WTC11 (cell line): ENCODE results near the gene CAMTA1. TPM values are rescaled to one million over a fixed set of nuclear protein-coding genes. Genes with fewer than 3 reads are reported as not detected.

ENCODE experiments used
- ATAC-seq: fragments of 200-7000 bp; cut with Tn5 transposase; 2 replicates; pipeline ENCODE4 v1.10.0; 2021; ENCODE audit warnings: mild to moderate bottlenecking, moderate library complexity
- CTCF ChIA-PET: fragments of 300-600 bp; sonication (Branson Sonifier 250); formaldehyde crosslinking; loops from one replicate; lab custom pipeline; 2021; ENCODE audit warnings: antibody characterized with exemption; lab: Charles Lee
- POLR2A ChIA-PET: fragments of 350-600 bp; sonication (Branson Sonifier 250); formaldehyde crosslinking; loops from one replicate; lab custom pipeline; 2021; ENCODE audit warnings: antibody characterized with exemption; lab: Charles Lee
- DNase-seq: peaks from one replicate; pipeline ENCODE4 v3.0.0; 2021; ENCODE audit warnings: low spot score
- H3K27ac Mint-ChIP-seq: 2 replicates; pipeline ENCODE4 v1.8.0; 2021; ENCODE audit warnings: mixed read lengths
- H3K27me3 Mint-ChIP-seq: 2 replicates; pipeline ENCODE4 v1.8.0; 2021; ENCODE audit warnings: low read depth, mild to moderate bottlenecking, moderate library complexity, mixed read lengths
- H3K36me3 Mint-ChIP-seq: 2 replicates; pipeline ENCODE4 v1.8.0; 2021; ENCODE audit warnings: mixed read lengths
- H3K4me1 Mint-ChIP-seq: 2 replicates; pipeline ENCODE4 v1.8.0; 2022; ENCODE audit warnings: mixed read lengths
- H3K4me3 Mint-ChIP-seq: 2 replicates; pipeline ENCODE4 v1.8.0; 2021; ENCODE audit warnings: mild to moderate bottlenecking, moderate library complexity, mixed read lengths
- H3K9me3 Mint-ChIP-seq: 2 replicates; pipeline ENCODE4 v1.8.0; 2021; ENCODE audit warnings: mixed read lengths
- CBFB ChIP-seq: sonication (generic); formaldehyde crosslinking; IDR thresholded peaks from 2 replicates; pipeline ENCODE4 v1.8.1; 2022; ENCODE audit warnings: mild to moderate bottlenecking, low read depth, missing genetic modification reagents
- E2F5 ChIP-seq: sonication (generic); formaldehyde crosslinking; IDR thresholded peaks from 2 replicates; pipeline ENCODE4 v1.8.1; 2022; ENCODE audit warnings: mild to moderate bottlenecking, moderate library complexity, missing genetic modification reagents
- EMX1 ChIP-seq: fragments of 250-450 bp; sonication (Bioruptor Pico); IDR thresholded peaks from 2 replicates; pipeline ENCODE4 v1.8.0; 2021; ENCODE audit warnings: mild to moderate bottlenecking
- FOXK1 ChIP-seq: sonication (generic); formaldehyde crosslinking; IDR thresholded peaks from 2 replicates; pipeline ENCODE4 v1.8.0; 2022; ENCODE audit warnings: mild to moderate bottlenecking, moderate library complexity, missing genetic modification reagents
- GTF2I ChIP-seq: fragments of 250-450 bp; sonication (Bioruptor Pico); conservative IDR thresholded peaks from 2 replicates; pipeline ENCODE4 v1.4.0; 2021; ENCODE audit warnings: mild to moderate bottlenecking
- HMGA2 ChIP-seq: fragments of 250-450 bp; sonication (Bioruptor Pico); IDR thresholded peaks from 2 replicates; pipeline ENCODE4 v1.4.0; 2021; ENCODE audit warnings: mild to moderate bottlenecking, moderate library complexity
- HMGXB4 ChIP-seq: sonication (generic); formaldehyde crosslinking; IDR thresholded peaks from 2 replicates; pipeline ENCODE4 v1.8.1; 2023; ENCODE audit warnings: mild to moderate bottlenecking, moderate library complexity, missing genetic modification reagents
- MXD4 ChIP-seq: fragments of 250-450 bp; sonication (Bioruptor Pico); IDR thresholded peaks from 2 replicates; pipeline ENCODE4 v1.8.0; 2021; ENCODE audit warnings: mild to moderate bottlenecking, moderate library complexity, borderline replicate concordance
- MYBL2 ChIP-seq: sonication (generic); formaldehyde crosslinking; IDR thresholded peaks from 2 replicates; pipeline ENCODE4 v1.8.1; 2023; ENCODE audit warnings: mild to moderate bottlenecking, moderate library complexity, missing genetic modification reagents
- NFE2L1 ChIP-seq: sonication (generic); formaldehyde crosslinking; IDR thresholded peaks from 2 replicates; pipeline ENCODE4 v1.8.1; 2023; ENCODE audit warnings: missing genetic modification reagents
- RELA ChIP-seq: sonication (generic); formaldehyde crosslinking; IDR thresholded peaks from 2 replicates; pipeline ENCODE4 v1.8.1; 2022; ENCODE audit warnings: missing genetic modification reagents, mild to moderate bottlenecking, borderline replicate concordance
- SMAD4 ChIP-seq: sonication (generic); formaldehyde crosslinking; IDR thresholded peaks from 2 replicates; pipeline ENCODE4 v1.8.0; 2022; ENCODE audit warnings: mild to moderate bottlenecking, missing genetic modification reagents
- SOX15 ChIP-seq: fragments of 250-450 bp; sonication (Bioruptor Pico); IDR thresholded peaks from 2 replicates; pipeline ENCODE4 v1.9.0; 2021; ENCODE audit warnings: mild to moderate bottlenecking
- TCF7 ChIP-seq: sonication (generic); formaldehyde crosslinking; IDR thresholded peaks from 2 replicates; pipeline ENCODE4 v1.8.0; 2022; ENCODE audit warnings: mild to moderate bottlenecking, low read depth, missing genetic modification reagents, moderate library complexity
- TEAD4 ChIP-seq: sonication (generic); formaldehyde crosslinking; IDR thresholded peaks from 2 replicates; pipeline ENCODE4 v1.8.0; 2022; ENCODE audit warnings: mild to moderate bottlenecking, missing genetic modification reagents
- TP53 ChIP-seq: sonication (generic); formaldehyde crosslinking; IDR thresholded peaks from 2 replicates; pipeline ENCODE4 v1.8.1; 2023; ENCODE audit warnings: mild to moderate bottlenecking, missing genetic modification reagents
- ZNF121 ChIP-seq: sonication (generic); formaldehyde crosslinking; IDR thresholded peaks from 2 replicates; pipeline ENCODE4 v1.8.0; 2023; ENCODE audit warnings: missing genetic modification reagents
- ZNF138 ChIP-seq: sonication (generic); formaldehyde crosslinking; conservative IDR thresholded peaks from 2 replicates; pipeline ENCODE4 v1.8.1; 2022; ENCODE audit warnings: mild to moderate bottlenecking, moderate library complexity, missing genetic modification reagents
- ZNF263 ChIP-seq: sonication (generic); formaldehyde crosslinking; IDR thresholded peaks from 2 replicates; pipeline ENCODE4 v1.8.1; 2022; ENCODE audit warnings: low read depth, mild to moderate bottlenecking, moderate library complexity, missing genetic modification reagents
- ZNF317 ChIP-seq: sonication (generic); formaldehyde crosslinking; IDR thresholded peaks from 2 replicates; pipeline ENCODE4 v1.8.1; 2023; ENCODE audit warnings: low read depth, mild to moderate bottlenecking, moderate library complexity, missing genetic modification reagents, borderline replicate concordance
- ZNF425 ChIP-seq: fragments of 250-450 bp; sonication (Bioruptor Pico); conservative IDR thresholded peaks from 2 replicates; pipeline ENCODE4 v1.9.0; 2021; ENCODE audit warnings: mild to moderate bottlenecking
- ZNF671 ChIP-seq: fragments of 250-450 bp; sonication (Bioruptor Pico); IDR thresholded peaks from 2 replicates; pipeline ENCODE4 v1.8.0; 2021; ENCODE audit warnings: mild to moderate bottlenecking
- total RNA-seq: library from RNA; stranded (reverse); gene quantifications from 3 replicates; pipeline ENCODE4 v1.2.3, GENCODE V29; 2021
- TF ChIP-seq, protein P1 (sequence below): sonication (generic); formaldehyde crosslinking; IDR thresholded peaks from 2 replicates; pipeline ENCODE4 v1.8.1; 2023; ENCODE audit warnings: mild to moderate bottlenecking, missing genetic modification reagents, moderate library complexity
- TF ChIP-seq, protein P2 (sequence below): sonication (generic); formaldehyde crosslinking; IDR thresholded peaks from 2 replicates; pipeline ENCODE4 v1.8.0; 2023; ENCODE audit warnings: missing genetic modification reagents, mild to moderate bottlenecking, borderline replicate concordance

The CAMTA1 gene
- total RNA-seq, 1 experiment from 2014 or later, result 86.4 TPM

DNA sequence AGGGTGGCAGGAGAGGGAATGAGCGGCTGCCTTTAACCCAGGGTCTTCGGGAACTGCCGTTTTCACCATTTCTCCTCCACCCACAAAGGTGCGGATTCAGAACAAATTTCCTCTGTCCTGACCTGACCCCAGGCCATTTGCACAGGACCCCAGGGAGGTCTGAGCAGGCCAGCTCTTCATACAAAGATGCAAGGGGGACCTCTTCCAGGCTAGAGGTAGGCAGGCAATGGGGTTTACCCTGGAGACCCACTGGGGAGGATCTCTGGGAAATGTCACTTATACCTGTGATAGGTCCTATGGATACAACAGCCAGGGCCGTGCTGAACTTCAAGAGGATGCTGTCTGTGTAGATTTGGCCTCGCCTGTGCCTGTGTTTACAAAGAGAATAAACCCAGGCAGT is 896.1 kb downstream of the CAMTA1 start:
- Mint-ChIP-seq H3K36me3 (no peaks in the 10 kb centered on the region), H3K4me1 (0 out of 2 replicates have a peak, but pooled peaks cover 3% of the 10 kb centered on the region), H3K9me3 (no peaks in the 10 kb centered on the region), H3K27ac (no peak overlapping the region), H3K4me3 (peak overlapping the region; percentile 63; the same call in 1 of the 2 replicates), H3K27me3 (peaks cover 22% of the 10 kb centered on the region)
- POLR2A ChIA-PET, result interaction anchor here (0.5 to 2.3 kb wide), 2 partner anchors 16 to 23 kb away, joined by 4 to 17 read pairs; no protein-coding TSS in a partner anchor
- TF ChIP-seq, protein P1, sequence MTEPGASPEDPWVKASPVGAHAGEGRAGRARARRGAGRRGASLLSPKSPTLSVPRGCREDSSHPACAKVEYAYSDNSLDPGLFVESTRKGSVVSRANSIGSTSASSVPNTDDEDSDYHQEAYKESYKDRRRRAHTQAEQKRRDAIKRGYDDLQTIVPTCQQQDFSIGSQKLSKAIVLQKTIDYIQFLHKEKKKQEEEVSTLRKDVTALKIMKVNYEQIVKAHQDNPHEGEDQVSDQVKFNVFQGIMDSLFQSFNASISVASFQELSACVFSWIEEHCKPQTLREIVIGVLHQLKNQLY, result no peak
- peak; percentile 44; the same call in 1 of the 2 replicates for TF ChIP-seq GTF2I (CRISPR knock-in tag)
- DNase-seq (no peak), ATAC-seq (no peak)
- CTCF ChIA-PET, result interaction anchor here (0.6 to 6.8 kb wide), 10 partner anchors 9 to 611 kb away, joined by 3 to 133 read pairs (median 4); no protein-coding TSS in a partner anchor

DNA sequence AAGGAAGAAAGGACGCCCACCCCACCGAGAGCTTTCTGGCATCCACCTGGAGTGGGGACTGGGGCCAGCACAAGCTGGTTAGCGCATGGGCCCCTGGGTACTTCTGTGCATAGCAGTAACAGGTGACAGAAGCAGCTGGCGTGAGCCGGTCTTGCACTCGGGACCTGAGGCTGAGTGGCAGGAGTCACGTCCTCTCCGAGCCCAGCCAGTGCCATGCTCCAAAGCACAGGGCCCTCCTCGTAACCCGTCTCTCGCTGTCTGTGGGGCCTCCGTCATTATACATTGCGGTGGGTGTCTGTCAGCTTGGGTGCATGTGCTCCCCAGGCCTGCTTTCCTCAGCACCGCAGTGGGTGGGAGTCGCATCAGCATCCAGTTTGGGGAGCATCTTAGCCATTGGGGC is 898.3 kb downstream of the CAMTA1 start:
- no peaks in the 10 kb centered on the region for H3K36me3 Mint-ChIP-seq
- H3K4me1 Mint-ChIP-seq, result peaks cover 9% of the 10 kb centered on the region; the same call in 1 of the 2 replicates
- no peak for DNase-seq
- peaks cover 22% of the 10 kb centered on the region for H3K27me3 Mint-ChIP-seq
- ATAC-seq, result no peak
- H3K9me3 Mint-ChIP-seq, result no peaks in the 10 kb centered on the region
- TF ChIP-seq ZNF138 (CRISPR knock-in tag) (no peak), RELA (no peak), TCF7 (no peak), ZNF425 (CRISPR knock-in tag) (no peak), HMGA2 (no peak), TP53 (CRISPR knock-in tag) (no peak), ZNF317 (no peak), TEAD4 (no peak), ZNF263 (CRISPR knock-in tag) (no peak)
- ChIA-PET CTCF (interaction anchor here (0.8 to 2.0 kb wide), 5 partner anchors 15 to 148 kb away, joined by 3 to 20 read pairs (median 6); no protein-coding TSS in a partner anchor), POLR2A (no interaction called here)
- no peak overlapping the region for H3K27ac Mint-ChIP-seq
- H3K4me3 Mint-ChIP-seq, result no peak overlapping the region

- Mint-ChIP-seq H3K4me1 (peaks cover 9% of the 10 kb centered on the region; the same call in 1 of the 2 replicates), H3K27me3 (peaks cover 16% of the 10 kb centered on the region), H3K4me3 (no peak overlapping the region), H3K27ac (no peak overlapping the region), H3K9me3 (no peaks in the 10 kb centered on the region), H3K36me3 (no peaks in the 10 kb centered on the region)
- DNase-seq (no peak), ATAC-seq (no peak)
- ChIA-PET CTCF (interaction anchor here (1.0 to 2.0 kb wide), 4 partner anchors 16 to 147 kb away, joined by 3 to 20 read pairs (median 8); no protein-coding TSS in a partner anchor), POLR2A (no interaction called here)
- TF ChIP-seq ZNF671 (no peak), NFE2L1 (CRISPR knock-in tag) (no peak), ZNF121 (no peak), FOXK1 (CRISPR knock-in tag) (no peak), SOX15 (CRISPR knock-in tag) (no peak), E2F5 (CRISPR knock-in tag) (no peak), HMGXB4 (CRISPR knock-in tag) (no peak), CBFB (CRISPR knock-in tag) (no peak), MYBL2 (CRISPR knock-in tag) (no peak), EMX1 (CRISPR knock-in tag) (no peak), SMAD4 (CRISPR knock-in tag) (no peak), HMGA2 (no peak), MXD4 (CRISPR knock-in tag) (no peak)
- TF ChIP-seq, protein P2, sequence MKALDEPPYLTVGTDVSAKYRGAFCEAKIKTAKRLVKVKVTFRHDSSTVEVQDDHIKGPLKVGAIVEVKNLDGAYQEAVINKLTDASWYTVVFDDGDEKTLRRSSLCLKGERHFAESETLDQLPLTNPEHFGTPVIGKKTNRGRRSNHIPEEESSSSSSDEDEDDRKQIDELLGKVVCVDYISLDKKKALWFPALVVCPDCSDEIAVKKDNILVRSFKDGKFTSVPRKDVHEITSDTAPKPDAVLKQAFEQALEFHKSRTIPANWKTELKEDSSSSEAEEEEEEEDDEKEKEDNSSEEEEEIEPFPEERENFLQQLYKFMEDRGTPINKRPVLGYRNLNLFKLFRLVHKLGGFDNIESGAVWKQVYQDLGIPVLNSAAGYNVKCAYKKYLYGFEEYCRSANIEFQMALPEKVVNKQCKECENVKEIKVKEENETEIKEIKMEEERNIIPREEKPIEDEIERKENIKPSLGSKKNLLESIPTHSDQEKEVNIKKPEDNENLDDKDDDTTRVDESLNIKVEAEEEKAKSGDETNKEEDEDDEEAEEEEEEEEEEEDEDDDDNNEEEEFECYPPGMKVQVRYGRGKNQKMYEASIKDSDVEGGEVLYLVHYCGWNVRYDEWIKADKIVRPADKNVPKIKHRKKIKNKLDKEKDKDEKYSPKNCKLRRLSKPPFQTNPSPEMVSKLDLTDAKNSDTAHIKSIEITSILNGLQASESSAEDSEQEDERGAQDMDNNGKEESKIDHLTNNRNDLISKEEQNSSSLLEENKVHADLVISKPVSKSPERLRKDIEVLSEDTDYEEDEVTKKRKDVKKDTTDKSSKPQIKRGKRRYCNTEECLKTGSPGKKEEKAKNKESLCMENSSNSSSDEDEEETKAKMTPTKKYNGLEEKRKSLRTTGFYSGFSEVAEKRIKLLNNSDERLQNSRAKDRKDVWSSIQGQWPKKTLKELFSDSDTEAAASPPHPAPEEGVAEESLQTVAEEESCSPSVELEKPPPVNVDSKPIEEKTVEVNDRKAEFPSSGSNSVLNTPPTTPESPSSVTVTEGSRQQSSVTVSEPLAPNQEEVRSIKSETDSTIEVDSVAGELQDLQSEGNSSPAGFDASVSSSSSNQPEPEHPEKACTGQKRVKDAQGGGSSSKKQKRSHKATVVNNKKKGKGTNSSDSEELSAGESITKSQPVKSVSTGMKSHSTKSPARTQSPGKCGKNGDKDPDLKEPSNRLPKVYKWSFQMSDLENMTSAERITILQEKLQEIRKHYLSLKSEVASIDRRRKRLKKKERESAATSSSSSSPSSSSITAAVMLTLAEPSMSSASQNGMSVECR (CRISPR knock-in tag), result no peak
Observed at GRCh38 chr1:7684132-7684531, 898.9 kb downstream of the CAMTA1 start.
